Astrocyte (in vitro differentiated cells and primary cell): Measurements from ENCODE around the gene AKAP13.

Source experiments
- EZH2 ChIP-seq: IDR thresholded peaks from 2 replicates; pipeline ENCODE4 v1.6.1; 2012; ENCODE audit warnings: mild to moderate bottlenecking, low read length, inconsistent platforms; ENCODE audit not compliant: insufficient read depth
- TF ChIP-seq, protein P1 (sequence below): IDR thresholded peaks from 2 replicates; pipeline ENCODE4 v1.5.1; 2011; ENCODE audit warnings: low read depth, mild to moderate bottlenecking, inconsistent platforms, low read length, moderate library complexity; ENCODE audit not compliant: insufficient read depth

DNA sequence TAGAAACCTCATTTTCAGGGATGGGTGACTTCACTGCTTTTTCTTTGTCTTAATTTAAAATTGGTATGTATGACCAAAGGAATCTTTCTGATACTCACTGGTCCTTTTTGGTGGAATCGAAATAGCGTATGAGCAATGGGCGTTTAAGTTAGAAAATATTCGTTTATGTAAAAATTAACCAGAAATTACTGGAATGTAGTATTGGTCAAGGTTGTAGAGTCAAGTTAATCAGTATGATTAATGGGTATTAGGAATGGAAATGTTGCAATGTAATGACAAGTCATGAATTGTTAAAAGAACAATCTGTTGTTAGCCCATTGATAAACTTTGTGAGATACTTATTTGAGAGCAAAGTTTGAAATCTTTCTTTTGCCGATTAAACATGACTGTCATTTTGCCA, 36.9 kb downstream of the AKAP13 start:
- TF ChIP-seq, protein P1, sequence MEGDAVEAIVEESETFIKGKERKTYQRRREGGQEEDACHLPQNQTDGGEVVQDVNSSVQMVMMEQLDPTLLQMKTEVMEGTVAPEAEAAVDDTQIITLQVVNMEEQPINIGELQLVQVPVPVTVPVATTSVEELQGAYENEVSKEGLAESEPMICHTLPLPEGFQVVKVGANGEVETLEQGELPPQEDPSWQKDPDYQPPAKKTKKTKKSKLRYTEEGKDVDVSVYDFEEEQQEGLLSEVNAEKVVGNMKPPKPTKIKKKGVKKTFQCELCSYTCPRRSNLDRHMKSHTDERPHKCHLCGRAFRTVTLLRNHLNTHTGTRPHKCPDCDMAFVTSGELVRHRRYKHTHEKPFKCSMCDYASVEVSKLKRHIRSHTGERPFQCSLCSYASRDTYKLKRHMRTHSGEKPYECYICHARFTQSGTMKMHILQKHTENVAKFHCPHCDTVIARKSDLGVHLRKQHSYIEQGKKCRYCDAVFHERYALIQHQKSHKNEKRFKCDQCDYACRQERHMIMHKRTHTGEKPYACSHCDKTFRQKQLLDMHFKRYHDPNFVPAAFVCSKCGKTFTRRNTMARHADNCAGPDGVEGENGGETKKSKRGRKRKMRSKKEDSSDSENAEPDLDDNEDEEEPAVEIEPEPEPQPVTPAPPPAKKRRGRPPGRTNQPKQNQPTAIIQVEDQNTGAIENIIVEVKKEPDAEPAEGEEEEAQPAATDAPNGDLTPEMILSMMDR = no peak
- no peak for TF ChIP-seq EZH2
